Placental pericyte (primary cell): ENCODE results near the gene MIB1. TPM values are rescaled to one million over a fixed set of nuclear protein-coding genes. Genes with fewer than 3 reads are reported as not detected.
A peak's percentile ranks its signal among the peaks of the same experiment; 100 is the strongest.

Experiments used
- small RNA-seq: library from RNA; depleted of rRNA; stranded (forward); fragments of <200 nt; gene quantifications from one replicate; pipeline ENCODE3, GENCODE V24; 2012; ENCODE audit warnings: low replicate concordance
- total RNA-seq: library from RNA; depleted of rRNA; stranded (reverse); fragments of >200 nt; gene quantifications from 2 replicates; pipeline ENCODE4 v1.2.3, GENCODE V29; 2012

The MIB1 gene
- 56.9 and 58.7 TPM in 2 replicates for total RNA-seq

GRCh38 chr18:21740538-21741311 is at the start of gene MIB1:
TSS of gene MIB1 (plus strand) at chr18:21740792. CDS start at chr18:21741584, 792 bp downstream.

GRCh38 chr18:21704603-21705364 is 35.8 kb upstream of the MIB1 start, which contains the start of gene ABHD3:
TSS of gene ABHD3 (minus strand) at chr18:21704774. CDS start at chr18:21704665, 109 bp downstream.

Small RNA genes within 50 kb of the gene (small RNA-seq; reads per million reads assigned to genes)
- gene AC103987.3: not detected
- gene RF00019: not detected
- gene RF00045: not detected
- 0.16 reads per million for gene RF01241
- gene RN7SL233P: not detected
- 0.33 reads per million, percentile 3 among the genes with 10 or more reads in this experiment for gene RNU6-1038P

Other genes starting within 250 kb of the MIB1 start
- 12.9 and 14.2 TPM in 2 replicates for gene ESCO1, start 140.1 kb upstream of the MIB1 start, total RNA-seq
- 7.9 and 12.3 TPM in 2 replicates for gene SNRPD1, start 128.5 kb upstream of the MIB1 start, total RNA-seq
- gene ABHD3, start 36.0 kb upstream of the MIB1 start, total RNA-seq: 5.3 and 7.9 TPM in 2 replicates